Fibroblast of lung (primary cell): ENCODE data around the gene C12orf50.

Source experiments
- EZH2 ChIP-seq: IDR thresholded peaks from 2 replicates; pipeline ENCODE4 v1.5.1; 2012; ENCODE audit warnings: low read length, control low read depth, mild to moderate bottlenecking; ENCODE audit errors: missing control alignments
- TF ChIP-seq, protein P1 (sequence below), 2 donors: IDR thresholded peaks in 1 of 2; conservative IDR thresholded peaks in 1 of 2; 1 replicate in 1 of 2; 2 replicates in 1 of 2; pipeline ENCODE4 v1.5.1; 2011 to 2012; ENCODE audit warnings: low read length in 2 of 2, control low read depth in 1 of 2, inconsistent platforms in 1 of 2, low read depth in 1 of 2, mild to moderate bottlenecking in 1 of 2

DNA sequence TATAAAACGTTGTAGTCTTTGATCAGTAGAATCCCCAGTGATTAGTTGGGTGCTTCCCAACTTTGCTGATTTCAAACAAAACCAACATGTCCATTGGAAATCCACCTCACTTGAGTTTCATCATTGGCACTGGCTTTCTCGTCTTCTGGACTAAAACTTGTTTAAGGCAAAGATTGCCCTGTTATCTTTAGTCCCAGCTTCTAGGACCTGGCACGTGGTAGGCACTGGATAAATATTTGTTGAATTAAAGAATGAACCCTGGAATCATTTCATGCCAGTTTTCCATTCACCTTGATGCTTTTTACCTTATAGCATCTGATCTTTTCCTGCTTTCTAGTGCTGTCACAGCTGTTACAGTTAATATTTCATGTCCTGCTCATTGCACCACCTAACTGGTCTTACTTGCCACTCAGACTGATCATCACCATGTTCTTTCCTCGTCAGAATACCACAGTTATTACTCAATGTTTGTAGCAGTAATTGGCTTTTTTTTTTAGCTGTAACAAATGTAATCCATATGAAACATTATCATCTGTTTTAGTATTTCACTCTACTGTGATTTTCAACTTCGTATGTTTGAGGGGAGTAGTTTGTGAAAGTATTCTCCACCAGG is 7.3 kb upstream of the C12orf50 start:
- TF ChIP-seq, protein P1, sequence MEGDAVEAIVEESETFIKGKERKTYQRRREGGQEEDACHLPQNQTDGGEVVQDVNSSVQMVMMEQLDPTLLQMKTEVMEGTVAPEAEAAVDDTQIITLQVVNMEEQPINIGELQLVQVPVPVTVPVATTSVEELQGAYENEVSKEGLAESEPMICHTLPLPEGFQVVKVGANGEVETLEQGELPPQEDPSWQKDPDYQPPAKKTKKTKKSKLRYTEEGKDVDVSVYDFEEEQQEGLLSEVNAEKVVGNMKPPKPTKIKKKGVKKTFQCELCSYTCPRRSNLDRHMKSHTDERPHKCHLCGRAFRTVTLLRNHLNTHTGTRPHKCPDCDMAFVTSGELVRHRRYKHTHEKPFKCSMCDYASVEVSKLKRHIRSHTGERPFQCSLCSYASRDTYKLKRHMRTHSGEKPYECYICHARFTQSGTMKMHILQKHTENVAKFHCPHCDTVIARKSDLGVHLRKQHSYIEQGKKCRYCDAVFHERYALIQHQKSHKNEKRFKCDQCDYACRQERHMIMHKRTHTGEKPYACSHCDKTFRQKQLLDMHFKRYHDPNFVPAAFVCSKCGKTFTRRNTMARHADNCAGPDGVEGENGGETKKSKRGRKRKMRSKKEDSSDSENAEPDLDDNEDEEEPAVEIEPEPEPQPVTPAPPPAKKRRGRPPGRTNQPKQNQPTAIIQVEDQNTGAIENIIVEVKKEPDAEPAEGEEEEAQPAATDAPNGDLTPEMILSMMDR (conservative IDR thresholded peaks at IDR 0.05 in 1 of 2, IDR thresholded peaks at IDR 0.05 in 1 of 2; ENCODE audit: low read depth in 1 of 2, low read length in 2 of 2), result no peak
- TF ChIP-seq EZH2, result no peak
